ENCODE results near the gene THEM5. TPM values are rescaled to one million over a fixed set of nuclear protein-coding genes. Genes with fewer than 3 reads are reported as not detected.

Gene THEM5
- total RNA-seq, 1 experiment from 2014 or later = not detected

- intact Hi-C loops (cut with micrococcal nuclease) = no loop called here
- Histone ChIP-seq H3K9ac (ENCODE audit: low read length) (no peak overlapping the region), H3K4me2 (ENCODE audit: low read length) (no peak overlapping the region), H3K27ac (ENCODE audit: low read length) (no peak overlapping the region), H3F3A (ENCODE audit: low read length, unreplicated experiment) (no peaks in the 10 kb centered on the region), H3K4me1 (ENCODE audit: insufficient read depth, low read length) (no peaks in the 10 kb centered on the region), H4K20me1 (ENCODE audit: low read length) (no peaks in the 10 kb centered on the region), H3K36me3 (ENCODE audit: low read depth, low read length) (no peaks in the 10 kb centered on the region), H3K9me3 (ENCODE audit: low read length) (no peaks in the 10 kb centered on the region), H3K79me2 (ENCODE audit: low read length) (no peaks in the 10 kb centered on the region), H3K4me3 (ENCODE audit: low read length) (no peak overlapping the region), H2AFZ (ENCODE audit: low read length) (no peak overlapping the region), H3K27me3 (ENCODE audit: low read length) (0 out of 2 replicates have a peak, but pooled peaks cover under 1% of the 10 kb centered on the region), H3K9me2 (replicated peaks; ENCODE audit: low read length) (no peaks in the 10 kb centered on the region)
- TF ChIP-seq EZH2 (IDR thresholded peaks at IDR 0.05; ENCODE audit: low read length, unreplicated experiment) (no peak), EZH2phosphoT487 (IDR thresholded peaks at IDR 0.05; ENCODE audit: borderline replicate concordance, low read length) (no peak)
- TF ChIP-seq, protein P1, sequence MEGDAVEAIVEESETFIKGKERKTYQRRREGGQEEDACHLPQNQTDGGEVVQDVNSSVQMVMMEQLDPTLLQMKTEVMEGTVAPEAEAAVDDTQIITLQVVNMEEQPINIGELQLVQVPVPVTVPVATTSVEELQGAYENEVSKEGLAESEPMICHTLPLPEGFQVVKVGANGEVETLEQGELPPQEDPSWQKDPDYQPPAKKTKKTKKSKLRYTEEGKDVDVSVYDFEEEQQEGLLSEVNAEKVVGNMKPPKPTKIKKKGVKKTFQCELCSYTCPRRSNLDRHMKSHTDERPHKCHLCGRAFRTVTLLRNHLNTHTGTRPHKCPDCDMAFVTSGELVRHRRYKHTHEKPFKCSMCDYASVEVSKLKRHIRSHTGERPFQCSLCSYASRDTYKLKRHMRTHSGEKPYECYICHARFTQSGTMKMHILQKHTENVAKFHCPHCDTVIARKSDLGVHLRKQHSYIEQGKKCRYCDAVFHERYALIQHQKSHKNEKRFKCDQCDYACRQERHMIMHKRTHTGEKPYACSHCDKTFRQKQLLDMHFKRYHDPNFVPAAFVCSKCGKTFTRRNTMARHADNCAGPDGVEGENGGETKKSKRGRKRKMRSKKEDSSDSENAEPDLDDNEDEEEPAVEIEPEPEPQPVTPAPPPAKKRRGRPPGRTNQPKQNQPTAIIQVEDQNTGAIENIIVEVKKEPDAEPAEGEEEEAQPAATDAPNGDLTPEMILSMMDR (conservative IDR thresholded peaks at IDR 0.05; ENCODE audit: low read depth, low read length) = no peak
- DNase-seq = no peak
- ChIA-PET POLR2A (ENCODE audit: unreplicated experiment) (no interaction called here), CTCF (interaction anchor here (0.5 kb wide), 1 partner anchor 53 kb away, joined by 8 read pairs; no protein-coding TSS in a partner anchor)
- no peak for ATAC-seq
- BruUV-seq (replicated peaks) = no TSS peak
Observed at GRCh38 chr1:151811181-151811580, 42.3 kb downstream of the THEM5 start.

DNA sequence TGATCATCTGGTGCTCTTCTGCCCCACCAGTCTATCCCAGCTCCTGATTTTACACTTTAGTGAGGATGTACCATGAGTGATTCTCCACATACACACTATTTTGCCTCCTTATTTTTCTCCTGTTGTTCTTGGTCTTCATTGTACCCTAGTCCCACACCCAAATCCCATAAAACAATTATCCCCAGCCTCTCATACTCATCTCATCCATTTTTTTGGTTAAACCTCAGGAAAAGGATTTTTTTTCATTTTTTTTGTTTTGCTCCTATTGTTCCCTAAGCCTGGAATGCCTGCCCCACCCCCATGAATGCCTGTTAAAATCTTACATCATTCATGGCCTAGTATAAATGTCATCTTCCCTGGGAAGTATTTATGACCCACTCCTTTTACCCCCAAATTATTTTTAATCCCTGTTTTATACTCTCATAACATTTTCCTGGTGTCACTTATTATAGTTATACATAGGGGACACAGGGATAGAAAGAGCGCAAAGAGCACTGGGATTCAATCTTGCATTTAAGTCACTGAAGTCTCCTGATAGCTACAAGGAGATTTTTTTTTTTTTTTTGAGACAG lies 43.4 kb downstream of the THEM5 start:
- Histone ChIP-seq H3K9me2 (replicated peaks; ENCODE audit: low read length) (no peaks in the 10 kb centered on the region), H4K20me1 (ENCODE audit: low read length) (no peaks in the 10 kb centered on the region), H3K79me2 (ENCODE audit: low read length) (no peaks in the 10 kb centered on the region), H3F3A (ENCODE audit: low read length, unreplicated experiment) (no peaks in the 10 kb centered on the region), H3K9me3 (ENCODE audit: low read length) (no peaks in the 10 kb centered on the region), H3K27ac (ENCODE audit: low read length) (no peak overlapping the region), H3K9ac (ENCODE audit: low read length) (no peak overlapping the region), H3K27me3 (ENCODE audit: low read length) (peaks cover 8% of the 10 kb centered on the region), H3K4me2 (ENCODE audit: low read length) (no peak overlapping the region), H2AFZ (ENCODE audit: low read length) (no peak overlapping the region), H3K4me3 (ENCODE audit: low read length) (no peak overlapping the region), H3K36me3 (ENCODE audit: low read depth, low read length) (no peaks in the 10 kb centered on the region), H3K4me1 (ENCODE audit: insufficient read depth, low read length) (no peaks in the 10 kb centered on the region)
- ATAC-seq (no peak), DNase-seq (no peak)
- ChIA-PET POLR2A (ENCODE audit: unreplicated experiment) (interaction anchor here (0.6 kb wide), 1 partner anchor 438 kb away, joined by 3 read pairs; the partner anchor contains the start of gene SELENBP1), CTCF (no interaction called here)
- intact Hi-C loops (cut with micrococcal nuclease) = no loop called here
- no TSS peak for BruUV-seq (replicated peaks)
- no peak for TF ChIP-seq EZH2phosphoT487 (IDR thresholded peaks at IDR 0.05; ENCODE audit: borderline replicate concordance, low read length)
- TF ChIP-seq EZH2 (IDR thresholded peaks at IDR 0.05; ENCODE audit: low read length, unreplicated experiment) = no peak
- TF ChIP-seq, protein P1 (conservative IDR thresholded peaks at IDR 0.05; ENCODE audit: low read depth, low read length) = no peak

- Histone ChIP-seq H3K27me3 (ENCODE audit: low read length) (peaks cover 15% of the 10 kb centered on the region), H3K36me3 (ENCODE audit: low read depth, low read length) (no peaks in the 10 kb centered on the region), H3K9me3 (ENCODE audit: low read length) (no peaks in the 10 kb centered on the region), H3F3A (ENCODE audit: low read length, unreplicated experiment) (no peaks in the 10 kb centered on the region), H4K20me1 (ENCODE audit: low read length) (no peaks in the 10 kb centered on the region), H2AFZ (ENCODE audit: low read length) (no peak overlapping the region), H3K9me2 (replicated peaks; ENCODE audit: low read length) (no peaks in the 10 kb centered on the region), H3K27ac (ENCODE audit: low read length) (no peak overlapping the region), H3K4me2 (ENCODE audit: low read length) (no peak overlapping the region), H3K4me3 (ENCODE audit: low read length) (no peak overlapping the region), H3K9ac (ENCODE audit: low read length) (no peak overlapping the region), H3K4me1 (ENCODE audit: insufficient read depth, low read length) (no peaks in the 10 kb centered on the region), H3K79me2 (ENCODE audit: low read length) (no peaks in the 10 kb centered on the region)
- no peak for TF ChIP-seq EZH2 (IDR thresholded peaks at IDR 0.05; ENCODE audit: low read length, unreplicated experiment)
- TF ChIP-seq EZH2phosphoT487 (IDR thresholded peaks at IDR 0.05; ENCODE audit: borderline replicate concordance, low read length) = no peak
- TF ChIP-seq, protein P1 (conservative IDR thresholded peaks at IDR 0.05; ENCODE audit: low read depth, low read length) = no peak
- no peak for DNase-seq
- CTCF ChIA-PET = no interaction called here
- ATAC-seq = no peak
- intact Hi-C loops (cut with micrococcal nuclease) = no loop called here
- POLR2A ChIA-PET (ENCODE audit: unreplicated experiment) = interaction anchor here (0.6 kb wide), 2 partner anchors 437 to 1183 kb away, joined by 3 read pairs; partner anchors contain the start of gene SELENBP1
- no TSS peak for BruUV-seq (replicated peaks)
Observed at GRCh38 chr1:151809290-151809984, 44.1 kb downstream of the THEM5 start.

Data from PC-3 (cell line).